ENCODE measurements around the gene DCAF5.

DCAF5 gene

GRCh38 chr14:69038455-69039287 is 114.2 kb downstream of the DCAF5 start:
- H3K27me3 ChIP-seq (ENCODE audit: insufficient read depth, low read depth, severe bottlenecking), result peaks cover 31% of the 10 kb centered on the region
- DNase-seq, result peak; percentile 86
- no peak overlapping the region for H3K27ac ChIP-seq
- H3K36me3 ChIP-seq, result no peaks in the 10 kb centered on the region
- H3K4me3 ChIP-seq (ENCODE audit: low read depth, low read length), result no peak overlapping the region
- H3K9me3 ChIP-seq (ENCODE audit: severe bottlenecking), result no peaks in the 10 kb centered on the region
- no peak for TF ChIP-seq CTCF (IDR thresholded peaks at IDR 0.05; ENCODE audit: low read depth, low read length)

- no peak for DNase-seq
- Histone ChIP-seq H3K4me3 (ENCODE audit: low read depth, low read length) (no peak overlapping the region), H3K27ac (no peak overlapping the region)
Observed at GRCh38 chr14:69037790-69038454, 115.0 kb downstream of the DCAF5 start.

GRCh38 chr14:69036757-69037506 is 116.0 kb downstream of the DCAF5 start:
- Histone ChIP-seq H3K27ac (no peak overlapping the region), H3K9me3 (ENCODE audit: severe bottlenecking) (no peaks in the 10 kb centered on the region), H3K4me3 (ENCODE audit: low read depth, low read length) (no peak overlapping the region), H3K27me3 (ENCODE audit: insufficient read depth, low read depth, severe bottlenecking) (peaks cover 14% of the 10 kb centered on the region), H3K36me3 (no peaks in the 10 kb centered on the region)
- TF ChIP-seq CTCF (IDR thresholded peaks at IDR 0.05; ENCODE audit: low read depth, low read length), result no peak
- no peak for DNase-seq

More at GRCh38 chr14:69037790-69038454, 115.0 kb downstream of the DCAF5 start:
- H3K9me3 ChIP-seq (ENCODE audit: severe bottlenecking), result no peaks in the 10 kb centered on the region
- peaks cover 24% of the 10 kb centered on the region for H3K27me3 ChIP-seq (ENCODE audit: insufficient read depth, low read depth, severe bottlenecking)
- no peaks in the 10 kb centered on the region for H3K36me3 ChIP-seq
- TF ChIP-seq CTCF (IDR thresholded peaks at IDR 0.05; ENCODE audit: low read depth, low read length), result no peak

GRCh38 chr14:69034612-69035262 is 118.2 kb downstream of the DCAF5 start:
- Histone ChIP-seq H3K27me3 (ENCODE audit: insufficient read depth, low read depth, severe bottlenecking) (no peaks in the 10 kb centered on the region), H3K9me3 (ENCODE audit: severe bottlenecking) (no peaks in the 10 kb centered on the region), H3K36me3 (no peaks in the 10 kb centered on the region), H3K4me3 (ENCODE audit: low read depth, low read length) (no peak overlapping the region), H3K27ac (no peak overlapping the region)
- no peak for DNase-seq
- no peak for TF ChIP-seq CTCF (IDR thresholded peaks at IDR 0.05; ENCODE audit: low read depth, low read length)

GRCh38 chr14:69027242-69027913 is 125.5 kb downstream of the DCAF5 start:
- Histone ChIP-seq H3K27ac (no peak overlapping the region), H3K4me3 (ENCODE audit: low read depth, low read length) (no peak overlapping the region), H3K36me3 (no peaks in the 10 kb centered on the region), H3K27me3 (ENCODE audit: insufficient read depth, low read depth, severe bottlenecking) (no peaks in the 10 kb centered on the region), H3K9me3 (ENCODE audit: severe bottlenecking) (no peaks in the 10 kb centered on the region)
- no peak for TF ChIP-seq CTCF (IDR thresholded peaks at IDR 0.05; ENCODE audit: low read depth, low read length)
- DNase-seq, result no peak
